Measurements from ENCODE around the gene CMKLR1. TPM values are rescaled to one million over a fixed set of nuclear protein-coding genes. Genes with fewer than 3 reads are reported as not detected.

CMKLR1 gene
- total and polyA plus RNA-seq, 2 donors (not counting 3 experiments of a cell fraction or from before 2014, with no cell fraction given) = 0.61 TPM; not detected in 1

GRCh38 chr12:108342985-108343384 is 3.9 kb upstream of the CMKLR1 start:
- Histone ChIP-seq H3K4me1 (ENCODE audit: control insufficient read depth, extremely low read depth, insufficient read depth, low read length) (no peaks in the 10 kb centered on the region), H3K4me2 (ENCODE audit: insufficient read depth, low read length) (no peak overlapping the region), H3K9me1 (replicated peaks; ENCODE audit: control insufficient read depth, extremely low read depth, insufficient read depth, low read length) (no peaks in the 10 kb centered on the region), H3K9ac (replicated peaks; ENCODE audit: extremely low read depth, insufficient read depth, low read length) (no peak overlapping the region), H3K27me3 (ENCODE audit: control insufficient read depth in 2 of 2, insufficient read depth in 2 of 2, low read length in 2 of 2) (peaks cover 19 to 24% of the 10 kb centered on the region in 2 experiments), H4K20me1 (replicated peaks; ENCODE audit: control insufficient read depth, extremely low read depth, insufficient read depth, low read length) (no peaks in the 10 kb centered on the region), H3K36me3 (ENCODE audit: control insufficient read depth in 2 of 2, extremely low read depth in 1 of 2, insufficient read depth in 2 of 2, low read length in 2 of 2) (no peaks in the 10 kb centered on the region), H3K9me3 (replicated peaks; ENCODE audit: control insufficient read depth, insufficient read depth, low read length) (no peaks in the 10 kb centered on the region), H3K27ac (ENCODE audit: insufficient read depth, low read depth, low read length) (no peak overlapping the region), H3K79me2 (ENCODE audit: control insufficient read depth, insufficient read depth, low read length) (no peaks in the 10 kb centered on the region), H3K4me3 (replicated peaks in 1 of 3; ENCODE audit: insufficient read depth in 1 of 3, low read depth in 1 of 3, low read length in 3 of 3) (no peak overlapping the region), H2AFZ (ENCODE audit: low read depth, low read length) (no peak overlapping the region)
- POLR2A ChIA-PET = interaction anchor here (0.7 kb wide), 1 partner anchor 40 kb away, joined by 3 read pairs; no protein-coding TSS in a partner anchor
- no peak for DNase-seq (ENCODE audit: low read depth, low spot score)
- no peak for TF ChIP-seq MYC (IDR thresholded peaks at IDR 0.05; ENCODE audit: low read depth, low read length)
- no peak for TF ChIP-seq MAX (IDR thresholded peaks at IDR 0.05; ENCODE audit: insufficient read depth, insufficient read length)
- TF ChIP-seq POLR2AphosphoS5 (IDR thresholded peaks at IDR 0.05; ENCODE audit: insufficient read depth, low read depth, low read length) = no peak
- TF ChIP-seq POLR2A (IDR thresholded peaks at IDR 0.05; ENCODE audit: low read depth, low read length) = no peak
- no peak for TF ChIP-seq GATA2 (IDR thresholded peaks at IDR 0.05; ENCODE audit: insufficient read depth, insufficient read length, low read depth, low read length)
- TF ChIP-seq CTCF (IDR thresholded peaks at IDR 0.05; ENCODE audit: extremely low read depth in 1 of 2, insufficient read depth in 1 of 2, low read depth in 1 of 2, low read length in 2 of 2) = no peak
- TF ChIP-seq FOS (IDR thresholded peaks at IDR 0.05; ENCODE audit: borderline replicate concordance, insufficient read depth, low read length) = no peak
- TF ChIP-seq JUN (IDR thresholded peaks at IDR 0.05; ENCODE audit: borderline replicate concordance, insufficient read depth, insufficient read length, low read depth) = no peak
- TF ChIP-seq EZH2 (IDR thresholded peaks at IDR 0.05; ENCODE audit: borderline replicate concordance, low read depth, low read length, severe bottlenecking) = no peak
- CTCF ChIA-PET = interaction anchor here (0.8 to 1.3 kb wide), 4 partner anchors 10 to 30 kb away, joined by 3 to 7 read pairs (median 3); no protein-coding TSS in a partner anchor
- dilution Hi-C loops (cut with MboI; ENCODE audit: extremely low pct_ligation_motif_present, low sequenced_read_pairs) (no loop called here), intact Hi-C loops (cut with micrococcal nuclease) (no loop called here)
- no TSS peak for BruUV-seq (replicated peaks)
- FAIRE-seq = no peak
